ENCODE data around the gene CCDC50. TPM values are rescaled to one million over a fixed set of nuclear protein-coding genes. Genes with fewer than 3 reads are reported as not detected.

The CCDC50 gene
- total and polyA plus RNA-seq, 10 of the 15 experiments (the other 5 are each of a cell fraction or from before 2014, with no cell fraction given), result 46.7 to 150 (median 125) TPM

DNA sequence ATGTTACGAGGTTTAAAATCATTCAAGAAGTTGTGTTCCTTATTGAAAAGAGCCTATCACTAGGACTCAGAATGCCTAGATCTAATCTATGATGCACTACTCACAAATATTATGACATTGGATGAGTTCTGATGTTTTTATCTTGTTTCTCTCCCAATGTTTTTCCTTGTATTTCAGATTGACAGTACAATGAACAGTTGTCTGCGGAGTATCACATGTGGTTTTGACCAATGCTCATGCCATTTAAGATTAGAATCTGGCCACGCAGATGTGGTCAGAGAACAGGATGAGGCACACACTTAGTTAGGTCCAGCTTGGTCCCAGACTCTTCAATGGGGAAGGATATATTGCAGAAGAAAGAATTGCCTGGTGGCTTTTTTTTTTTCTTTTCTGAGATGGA is 25.6 kb upstream of the CCDC50 start (continued):
- TF ChIP-seq NFIC (IDR thresholded peaks at IDR 0.05; ENCODE audit: low read depth, low read length), result no peak

DNA sequence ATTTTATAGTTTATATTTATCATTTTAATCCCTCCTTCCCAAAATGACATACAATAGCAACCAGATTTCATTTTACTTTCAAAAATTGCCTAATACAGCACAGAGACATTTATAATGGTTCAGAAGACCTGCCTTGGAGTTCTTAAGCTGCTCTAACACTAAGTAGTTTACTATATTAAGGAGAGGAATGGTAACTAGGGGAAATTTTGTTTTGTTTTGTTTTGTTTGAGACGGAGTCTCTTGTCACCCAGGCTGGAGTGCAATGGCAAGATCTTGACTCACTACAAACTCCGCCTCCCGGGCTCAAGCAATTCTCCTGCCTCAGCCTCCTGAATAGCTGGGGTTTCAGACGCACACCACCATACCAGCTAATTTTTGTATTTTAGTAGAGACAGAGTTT is 22.8 kb upstream of the CCDC50 start:
- intact Hi-C loops (cut with micrococcal nuclease; ENCODE audit: unreplicated experiment), result no loop called here
- Histone ChIP-seq H4K20me1 (ENCODE audit: control insufficient read depth, insufficient read depth) (no peaks in the 10 kb centered on the region), H3K9me3 (replicated peaks; ENCODE audit: control insufficient read depth, insufficient read depth, low read length) (no peaks in the 10 kb centered on the region), H3K4me3 (no peak overlapping the region), H3K9ac (ENCODE audit: control insufficient read depth, insufficient read depth, low read length) (no peak overlapping the region), H3K79me2 (ENCODE audit: control insufficient read depth, insufficient read depth, low read length) (no peaks in the 10 kb centered on the region), H3K27me3 (replicated peaks in 1 of 2; ENCODE audit: control insufficient read depth in 2 of 2, insufficient read depth in 2 of 2, low read length in 1 of 2) (no peaks in the 10 kb centered on the region), H3K27ac (ENCODE audit: control insufficient read depth, insufficient read depth) (no peak overlapping the region), H3K36me3 (ENCODE audit: control insufficient read depth in 2 of 2, insufficient read depth in 2 of 2, low read length in 1 of 2) (no peaks in the 10 kb centered on the region), H3K4me2 (ENCODE audit: control insufficient read depth, insufficient read depth) (no peak overlapping the region), H3K4me1 (ENCODE audit: control insufficient read depth, insufficient read depth, low read length) (peaks cover 4% of the 10 kb centered on the region), H2AFZ (ENCODE audit: control insufficient read depth, low read depth, low read length) (no peak overlapping the region)
- in situ Hi-C loops (cut with MboI), result no loop called here
- 96% methylated on average over 4 of the region's 4 CpGs for WGBS (ENCODE audit: insufficient coverage, insufficient replicate concordance, low lambda C conversion rate, missing lambda C conversion rate)
- POLR2A ChIA-PET, result no interaction called here
- no TSS peak for BruUV-seq (replicated peaks)
- SMC1A ChIA-PET (ENCODE audit: uncharacterized antibody, unreplicated experiment), result interaction anchor here (0.6 to 1.0 kb wide), 2 partner anchors 16 to 20 kb away, joined by 3 read pairs; no protein-coding TSS in a partner anchor
- ATAC-seq (no peak), DNase-seq (ENCODE audit: low read depth, low spot score) (no peak), FAIRE-seq (no peak)
- CTCF ChIA-PET, result no interaction called here
- RAD21 ChIA-PET (ENCODE audit: unreplicated experiment), result no interaction called here
- TF ChIP-seq, protein P1, sequence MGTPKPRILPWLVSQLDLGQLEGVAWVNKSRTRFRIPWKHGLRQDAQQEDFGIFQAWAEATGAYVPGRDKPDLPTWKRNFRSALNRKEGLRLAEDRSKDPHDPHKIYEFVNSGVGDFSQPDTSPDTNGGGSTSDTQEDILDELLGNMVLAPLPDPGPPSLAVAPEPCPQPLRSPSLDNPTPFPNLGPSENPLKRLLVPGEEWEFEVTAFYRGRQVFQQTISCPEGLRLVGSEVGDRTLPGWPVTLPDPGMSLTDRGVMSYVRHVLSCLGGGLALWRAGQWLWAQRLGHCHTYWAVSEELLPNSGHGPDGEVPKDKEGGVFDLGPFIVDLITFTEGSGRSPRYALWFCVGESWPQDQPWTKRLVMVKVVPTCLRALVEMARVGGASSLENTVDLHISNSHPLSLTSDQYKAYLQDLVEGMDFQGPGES (IDR thresholded peaks at IDR 0.05), result no peak
- TF ChIP-seq RELA (IDR thresholded peaks at IDR 0.05; ENCODE audit: borderline replicate concordance, partially characterized antibody), result no peak
- TF ChIP-seq, protein P2, sequence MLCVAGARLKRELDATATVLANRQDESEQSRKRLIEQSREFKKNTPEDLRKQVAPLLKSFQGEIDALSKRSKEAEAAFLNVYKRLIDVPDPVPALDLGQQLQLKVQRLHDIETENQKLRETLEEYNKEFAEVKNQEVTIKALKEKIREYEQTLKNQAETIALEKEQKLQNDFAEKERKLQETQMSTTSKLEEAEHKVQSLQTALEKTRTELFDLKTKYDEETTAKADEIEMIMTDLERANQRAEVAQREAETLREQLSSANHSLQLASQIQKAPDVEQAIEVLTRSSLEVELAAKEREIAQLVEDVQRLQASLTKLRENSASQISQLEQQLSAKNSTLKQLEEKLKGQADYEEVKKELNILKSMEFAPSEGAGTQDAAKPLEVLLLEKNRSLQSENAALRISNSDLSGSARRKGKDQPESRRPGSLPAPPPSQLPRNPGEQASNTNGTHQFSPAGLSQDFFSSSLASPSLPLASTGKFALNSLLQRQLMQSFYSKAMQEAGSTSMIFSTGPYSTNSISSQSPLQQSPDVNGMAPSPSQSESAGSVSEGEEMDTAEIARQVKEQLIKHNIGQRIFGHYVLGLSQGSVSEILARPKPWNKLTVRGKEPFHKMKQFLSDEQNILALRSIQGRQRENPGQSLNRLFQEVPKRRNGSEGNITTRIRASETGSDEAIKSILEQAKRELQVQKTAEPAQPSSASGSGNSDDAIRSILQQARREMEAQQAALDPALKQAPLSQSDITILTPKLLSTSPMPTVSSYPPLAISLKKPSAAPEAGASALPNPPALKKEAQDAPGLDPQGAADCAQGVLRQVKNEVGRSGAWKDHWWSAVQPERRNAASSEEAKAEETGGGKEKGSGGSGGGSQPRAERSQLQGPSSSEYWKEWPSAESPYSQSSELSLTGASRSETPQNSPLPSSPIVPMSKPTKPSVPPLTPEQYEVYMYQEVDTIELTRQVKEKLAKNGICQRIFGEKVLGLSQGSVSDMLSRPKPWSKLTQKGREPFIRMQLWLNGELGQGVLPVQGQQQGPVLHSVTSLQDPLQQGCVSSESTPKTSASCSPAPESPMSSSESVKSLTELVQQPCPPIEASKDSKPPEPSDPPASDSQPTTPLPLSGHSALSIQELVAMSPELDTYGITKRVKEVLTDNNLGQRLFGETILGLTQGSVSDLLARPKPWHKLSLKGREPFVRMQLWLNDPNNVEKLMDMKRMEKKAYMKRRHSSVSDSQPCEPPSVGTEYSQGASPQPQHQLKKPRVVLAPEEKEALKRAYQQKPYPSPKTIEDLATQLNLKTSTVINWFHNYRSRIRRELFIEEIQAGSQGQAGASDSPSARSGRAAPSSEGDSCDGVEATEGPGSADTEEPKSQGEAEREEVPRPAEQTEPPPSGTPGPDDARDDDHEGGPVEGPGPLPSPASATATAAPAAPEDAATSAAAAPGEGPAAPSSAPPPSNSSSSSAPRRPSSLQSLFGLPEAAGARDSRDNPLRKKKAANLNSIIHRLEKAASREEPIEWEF (IDR thresholded peaks at IDR 0.05; ENCODE audit: insufficient replicate concordance, low read depth, low read length), result no peak
- no peak for TF ChIP-seq CTCF (IDR thresholded peaks at IDR 0.05 in 2 of 3, conservative IDR thresholded peaks at IDR 0.05 in 1 of 3; ENCODE audit: control insufficient read depth in 2 of 3, extremely low read depth in 1 of 3, insufficient read depth in 1 of 3, low read depth in 3 of 3, low read length in 3 of 3)
- TF ChIP-seq NFIC (IDR thresholded peaks at IDR 0.05; ENCODE audit: low read depth, low read length), result no peak
- TF ChIP-seq EGR1 (IDR thresholded peaks at IDR 0.05; ENCODE audit: borderline replicate concordance in 1 of 2, low read depth in 2 of 2, low read length in 2 of 2), result no peak
- no peak for TF ChIP-seq ASH2L (IDR thresholded peaks at IDR 0.05; ENCODE audit: borderline replicate concordance, low read depth)

Measured in GM12878 (cell line).